HEK293 (cell line): Measurements from ENCODE around the gene EPHA4.

ENCODE experiments used
- CTCF ChIA-PET: fragments of 350-600 bp; formaldehyde crosslinking; extraction: SDS; loops from one replicate; lab custom pipeline; 2021; ENCODE audit warnings: antibody characterized with exemption; lab: Yijun Ruan, JAX
- POLR2A ChIA-PET: fragments of 300-600 bp; formaldehyde crosslinking; extraction: SDS; loops from one replicate; lab custom pipeline; 2020; ENCODE audit warnings: antibody characterized with exemption, inconsistent platforms; lab: Yijun Ruan, JAX
- H3K27ac ChIP-seq: fragments of 200-500 bp; sonication (Bioruptor generic); 2 replicates; pipeline ENCODE4 v1.5.1; 2014; ENCODE audit warnings: low read depth, low read length, control low read depth, inconsistent platforms; ENCODE audit errors: extremely low read depth
- H3K36me3 ChIP-seq, 2 experiments: fragments of 200-500 bp in 1 of 2; sonication (Bioruptor generic) in 1 of 2; 1 replicate in 1 of 2; 2 replicates in 1 of 2; pipeline ENCODE4 v1.5.1; 2014 to 2017; ENCODE audit warnings: inconsistent platforms in 2 of 2, low read length in 2 of 2; ENCODE audit not compliant: control insufficient read depth in 2 of 2, insufficient read depth in 1 of 2
- H3K4me1 ChIP-seq: fragments of 200-500 bp; sonication (Bioruptor generic); 2 replicates; pipeline ENCODE4 v1.5.1; 2014; ENCODE audit warnings: mild to moderate bottlenecking, low read length, inconsistent platforms; ENCODE audit not compliant: control insufficient read depth, insufficient read depth
- H3K4me3 ChIP-seq: 2 replicates; pipeline ENCODE4 v1.5.1; 2011; ENCODE audit warnings: low read depth, mild to moderate bottlenecking, control low read depth, low read length, moderate library complexity
- H3K9me3 ChIP-seq: fragments of 200-500 bp; sonication (Bioruptor generic); 2 replicates; pipeline ENCODE4 v1.5.1; 2014; ENCODE audit warnings: low read depth, low read length, inconsistent platforms; ENCODE audit not compliant: control insufficient read depth, insufficient read depth
- MZF1 ChIP-seq: fragments of 450-650 bp; formaldehyde crosslinking; IDR thresholded peaks from 2 replicates; pipeline ENCODE4 v1.5.1; 2017; ENCODE audit warnings: missing biosample characterization, missing genetic modification characterization, borderline replicate concordance
- PRDM1 ChIP-seq: fragments of 450-650 bp; formaldehyde crosslinking; IDR thresholded peaks from 2 replicates; pipeline ENCODE4; 2016; ENCODE audit warnings: missing biosample characterization, missing genetic modification characterization
- ZBTB20 ChIP-seq: fragments of 450-650 bp; formaldehyde crosslinking; IDR thresholded peaks from 2 replicates; pipeline ENCODE4 v1.5.1; 2016; ENCODE audit warnings: missing biosample characterization, missing genetic modification characterization
- ZNF155 ChIP-seq: fragments of 450-650 bp; formaldehyde crosslinking; IDR thresholded peaks from 2 replicates; pipeline ENCODE4 v1.5.1; 2016; ENCODE audit warnings: missing biosample characterization, missing genetic modification characterization
- ZNF266 ChIP-seq: fragments of 450-650 bp; formaldehyde crosslinking; IDR thresholded peaks from 2 replicates; pipeline ENCODE4 v1.5.1; 2016; ENCODE audit warnings: missing biosample characterization, missing genetic modification characterization, low read depth
- ZNF311 ChIP-seq: fragments of 450-650 bp; formaldehyde crosslinking; IDR thresholded peaks from 2 replicates; pipeline ENCODE4 v1.5.1; 2017; ENCODE audit warnings: missing biosample characterization, missing genetic modification characterization, borderline replicate concordance
- ZNF394 ChIP-seq: fragments of 450-650 bp; formaldehyde crosslinking; IDR thresholded peaks from 2 replicates; pipeline ENCODE4 v1.5.1; 2016; ENCODE audit warnings: missing biosample characterization, missing genetic modification characterization, mild to moderate bottlenecking, moderate library complexity, borderline replicate concordance
- ZNF518A ChIP-seq: fragments of 450-650 bp; formaldehyde crosslinking; conservative IDR thresholded peaks from 2 replicates; pipeline ENCODE4 v1.5.1; 2016; ENCODE audit warnings: low read depth, missing biosample characterization, missing genetic modification characterization
- ZNF777 ChIP-seq: fragments of 450-650 bp; formaldehyde crosslinking; IDR thresholded peaks from 2 replicates; pipeline ENCODE4 v1.5.1; 2017; ENCODE audit warnings: missing biosample characterization, missing genetic modification characterization, borderline replicate concordance
- ZXDB ChIP-seq: fragments of 450-650 bp; formaldehyde crosslinking; IDR thresholded peaks from 2 replicates; pipeline ENCODE4 v1.5.1; 2016; ENCODE audit warnings: missing biosample characterization, missing genetic modification characterization
- TF ChIP-seq, protein P1 (sequence below): fragments of 450-650 bp; formaldehyde crosslinking; IDR thresholded peaks from 2 replicates; pipeline ENCODE4 v1.5.1; 2016; ENCODE audit warnings: missing biosample characterization, missing genetic modification characterization
- TF ChIP-seq, protein P2 (sequence below): fragments of 450-650 bp; formaldehyde crosslinking; IDR thresholded peaks from 2 replicates; pipeline ENCODE4 v1.5.1; 2017; ENCODE audit warnings: missing biosample characterization, missing genetic modification characterization
- TF ChIP-seq, protein P3 (sequence below): fragments of 450-650 bp; formaldehyde crosslinking; IDR thresholded peaks from 2 replicates; pipeline ENCODE4 v1.5.0; 2017; ENCODE audit warnings: missing biosample characterization, missing genetic modification characterization, borderline replicate concordance

The EPHA4 gene

DNA sequence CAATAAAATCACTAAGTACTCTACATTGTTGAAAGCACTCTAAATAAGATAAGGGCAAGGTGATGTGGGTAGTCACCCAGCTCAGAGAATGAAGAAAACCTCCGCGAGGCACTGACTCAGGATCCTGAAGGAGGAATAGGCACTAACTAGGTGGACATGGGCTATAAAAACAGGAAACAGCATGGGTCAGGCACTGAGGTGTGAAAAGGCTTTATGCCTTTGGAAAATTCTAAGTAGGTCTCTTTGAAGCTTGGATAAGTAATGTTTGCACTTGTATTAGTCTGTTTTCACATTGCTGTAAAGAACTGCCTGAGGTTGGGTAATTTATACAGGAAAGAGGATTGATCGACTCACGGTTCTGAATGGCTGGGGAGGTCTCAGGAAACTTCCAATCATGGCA lies 161.6 kb downstream of the EPHA4 start:
- ChIA-PET POLR2A (interaction anchor here (0.6 kb wide), 1 partner anchor 110 kb away, joined by 3 read pairs; no protein-coding TSS in a partner anchor), CTCF (interaction anchor here (0.9 kb wide), 1 partner anchor 19 kb away, joined by 4 read pairs; no protein-coding TSS in a partner anchor)
- Histone ChIP-seq H3K4me3 (no peak overlapping the region), H3K4me1 (no peaks in the 10 kb centered on the region), H3K9me3 (no peaks in the 10 kb centered on the region), H3K36me3 (no peaks in the 10 kb centered on the region), H3K27ac (no peak overlapping the region)
- TF ChIP-seq ZNF266 (tag by site-specific recombination) (no peak), ZXDB (tag by site-specific recombination) (no peak), ZNF394 (tag by site-specific recombination) (no peak), ZNF518A (tag by site-specific recombination) (no peak), MZF1 (tag by site-specific recombination) (no peak)
- TF ChIP-seq, protein P1, sequence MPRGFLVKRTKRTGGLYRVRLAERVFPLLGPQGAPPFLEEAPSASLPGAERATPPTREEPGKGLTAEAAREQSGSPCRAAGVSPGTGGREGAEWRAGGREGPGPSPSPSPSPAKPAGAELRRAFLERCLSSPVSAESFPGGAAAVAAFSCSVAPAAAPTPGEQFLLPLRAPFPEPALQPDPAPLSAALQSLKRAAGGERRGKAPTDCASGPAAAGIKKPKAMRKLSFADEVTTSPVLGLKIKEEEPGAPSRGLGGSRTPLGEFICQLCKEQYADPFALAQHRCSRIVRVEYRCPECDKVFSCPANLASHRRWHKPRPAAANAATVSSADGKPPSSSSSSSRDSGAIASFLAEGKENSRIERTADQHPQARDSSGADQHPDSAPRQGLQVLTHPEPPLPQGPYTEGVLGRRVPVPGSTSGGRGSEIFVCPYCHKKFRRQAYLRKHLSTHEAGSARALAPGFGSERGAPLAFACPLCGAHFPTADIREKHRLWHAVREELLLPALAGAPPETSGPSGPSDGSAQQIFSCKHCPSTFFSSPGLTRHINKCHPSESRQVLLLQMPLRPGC: no peak

DNA sequence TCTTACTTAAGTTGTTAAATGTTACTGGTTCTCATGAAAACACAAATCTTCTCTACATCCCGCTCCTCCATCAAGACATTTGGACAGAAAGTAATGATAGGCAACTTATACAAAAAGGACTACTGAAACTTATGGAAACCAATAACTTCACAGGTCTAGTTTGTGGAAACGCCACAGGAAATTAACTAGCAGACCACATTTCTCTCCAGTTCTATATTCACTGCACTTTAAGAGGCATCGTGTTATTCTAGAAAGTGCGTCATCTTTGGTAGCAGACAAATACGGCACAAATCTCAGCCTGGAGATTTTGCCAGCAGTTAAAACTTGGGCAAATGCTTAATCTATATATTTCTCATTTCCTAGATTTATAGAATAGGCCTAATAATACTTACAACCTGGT lies 164.3 kb downstream of the EPHA4 start:
- TF ChIP-seq ZNF777 (tag by site-specific recombination): no peak
- TF ChIP-seq, protein P2, sequence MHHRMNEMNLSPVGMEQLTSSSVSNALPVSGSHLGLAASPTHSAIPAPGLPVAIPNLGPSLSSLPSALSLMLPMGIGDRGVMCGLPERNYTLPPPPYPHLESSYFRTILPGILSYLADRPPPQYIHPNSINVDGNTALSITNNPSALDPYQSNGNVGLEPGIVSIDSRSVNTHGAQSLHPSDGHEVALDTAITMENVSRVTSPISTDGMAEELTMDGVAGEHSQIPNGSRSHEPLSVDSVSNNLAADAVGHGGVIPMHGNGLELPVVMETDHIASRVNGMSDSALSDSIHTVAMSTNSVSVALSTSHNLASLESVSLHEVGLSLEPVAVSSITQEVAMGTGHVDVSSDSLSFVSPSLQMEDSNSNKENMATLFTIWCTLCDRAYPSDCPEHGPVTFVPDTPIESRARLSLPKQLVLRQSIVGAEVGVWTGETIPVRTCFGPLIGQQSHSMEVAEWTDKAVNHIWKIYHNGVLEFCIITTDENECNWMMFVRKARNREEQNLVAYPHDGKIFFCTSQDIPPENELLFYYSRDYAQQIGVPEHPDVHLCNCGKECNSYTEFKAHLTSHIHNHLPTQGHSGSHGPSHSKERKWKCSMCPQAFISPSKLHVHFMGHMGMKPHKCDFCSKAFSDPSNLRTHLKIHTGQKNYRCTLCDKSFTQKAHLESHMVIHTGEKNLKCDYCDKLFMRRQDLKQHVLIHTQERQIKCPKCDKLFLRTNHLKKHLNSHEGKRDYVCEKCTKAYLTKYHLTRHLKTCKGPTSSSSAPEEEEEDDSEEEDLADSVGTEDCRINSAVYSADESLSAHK (tag by site-specific recombination): no peak
- TF ChIP-seq PRDM1 (tag by site-specific recombination): no peak
- no peak for TF ChIP-seq ZNF155 (tag by site-specific recombination)
- TF ChIP-seq ZBTB20 (tag by site-specific recombination): no peak
- TF ChIP-seq ZNF311: no peak
- TF ChIP-seq, protein P3, sequence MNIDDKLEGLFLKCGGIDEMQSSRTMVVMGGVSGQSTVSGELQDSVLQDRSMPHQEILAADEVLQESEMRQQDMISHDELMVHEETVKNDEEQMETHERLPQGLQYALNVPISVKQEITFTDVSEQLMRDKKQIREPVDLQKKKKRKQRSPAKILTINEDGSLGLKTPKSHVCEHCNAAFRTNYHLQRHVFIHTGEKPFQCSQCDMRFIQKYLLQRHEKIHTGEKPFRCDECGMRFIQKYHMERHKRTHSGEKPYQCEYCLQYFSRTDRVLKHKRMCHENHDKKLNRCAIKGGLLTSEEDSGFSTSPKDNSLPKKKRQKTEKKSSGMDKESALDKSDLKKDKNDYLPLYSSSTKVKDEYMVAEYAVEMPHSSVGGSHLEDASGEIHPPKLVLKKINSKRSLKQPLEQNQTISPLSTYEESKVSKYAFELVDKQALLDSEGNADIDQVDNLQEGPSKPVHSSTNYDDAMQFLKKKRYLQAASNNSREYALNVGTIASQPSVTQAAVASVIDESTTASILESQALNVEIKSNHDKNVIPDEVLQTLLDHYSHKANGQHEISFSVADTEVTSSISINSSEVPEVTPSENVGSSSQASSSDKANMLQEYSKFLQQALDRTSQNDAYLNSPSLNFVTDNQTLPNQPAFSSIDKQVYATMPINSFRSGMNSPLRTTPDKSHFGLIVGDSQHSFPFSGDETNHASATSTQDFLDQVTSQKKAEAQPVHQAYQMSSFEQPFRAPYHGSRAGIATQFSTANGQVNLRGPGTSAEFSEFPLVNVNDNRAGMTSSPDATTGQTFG (tag by site-specific recombination): no peak
- TF ChIP-seq, all 188 proteins: peak for 0
- Histone ChIP-seq H3K9me3 (no peaks in the 10 kb centered on the region), H3K27ac (no peak overlapping the region), H3K36me3 (no peaks in the 10 kb centered on the region), H3K4me1 (no peaks in the 10 kb centered on the region), H3K4me3 (no peak overlapping the region)
- ChIA-PET POLR2A (no interaction called here), CTCF (interaction anchor here (0.6 kb wide), 1 partner anchor 945 kb away, joined by 3 read pairs; no protein-coding TSS in a partner anchor)
